Calu3 (cell line): ENCODE measurements around the gene BTBD18. TPM values are rescaled to one million over a fixed set of nuclear protein-coding genes. Genes with fewer than 3 reads are reported as not detected.

Experiments
- BruUV-seq: library from RNA; stranded (reverse); fragments of 400-500 nt; replicated peaks from 2 replicates; lab custom pipeline; 2021; lab: Mats Ljungman, UMichigan
- CTCF ChIA-PET: fragments of 300-600 bp; sonication (Branson Sonifier 250); formaldehyde crosslinking; loops from one replicate; lab custom pipeline; 2022; ENCODE audit warnings: antibody characterized with exemption; lab: Charles Lee
- DNase-seq: peaks from one replicate; pipeline ENCODE4 v3.0.0; 2022
- H3K27ac Mint-ChIP-seq: one replicate; pipeline ENCODE4 v1.8.0; 2022; ENCODE audit warnings: mixed read lengths; ENCODE audit not compliant: unreplicated experiment
- H3K27me3 Mint-ChIP-seq: one replicate; pipeline ENCODE4 v1.8.0; 2022; ENCODE audit warnings: mixed read lengths; ENCODE audit not compliant: unreplicated experiment
- H3K36me3 Mint-ChIP-seq: one replicate; pipeline ENCODE4 v1.8.0; 2022; ENCODE audit warnings: mild to moderate bottlenecking, moderate library complexity, mixed read lengths; ENCODE audit not compliant: insufficient read depth, unreplicated experiment
- H3K4me1 Mint-ChIP-seq: one replicate; pipeline ENCODE4 v1.8.0; 2022; ENCODE audit warnings: mild to moderate bottlenecking, low read depth, mixed read lengths; ENCODE audit not compliant: unreplicated experiment
- H3K4me3 Mint-ChIP-seq: one replicate; pipeline ENCODE4 v1.8.0; 2022; ENCODE audit warnings: mild to moderate bottlenecking, low read depth, moderate library complexity, mixed read lengths; ENCODE audit not compliant: unreplicated experiment
- H3K9me3 Mint-ChIP-seq: one replicate; pipeline ENCODE4 v1.8.0; 2022; ENCODE audit warnings: low read depth, mixed read lengths; ENCODE audit not compliant: unreplicated experiment
- intact Hi-C: fragments of 100-400 bp; cut with micrococcal nuclease; formaldehyde crosslinking; loops from one replicate; pipeline ENCODE4 v1.10.0; 2022; ENCODE audit not compliant: unreplicated experiment
- total RNA-seq: library from RNA; stranded (reverse); gene quantifications from 2 replicates; pipeline ENCODE4 v1.2.3, GENCODE V29; 2022
- TF ChIP-seq, protein P1 (sequence below): fragments of 200-600 bp; IDR thresholded peaks from one replicate; pipeline ENCODE4 v1.8.0; 2022; ENCODE audit warnings: antibody characterized with exemption; ENCODE audit not compliant: unreplicated experiment

BTBD18 gene
- total RNA-seq, 1 experiment from 2014 or later: not detected

DNA sequence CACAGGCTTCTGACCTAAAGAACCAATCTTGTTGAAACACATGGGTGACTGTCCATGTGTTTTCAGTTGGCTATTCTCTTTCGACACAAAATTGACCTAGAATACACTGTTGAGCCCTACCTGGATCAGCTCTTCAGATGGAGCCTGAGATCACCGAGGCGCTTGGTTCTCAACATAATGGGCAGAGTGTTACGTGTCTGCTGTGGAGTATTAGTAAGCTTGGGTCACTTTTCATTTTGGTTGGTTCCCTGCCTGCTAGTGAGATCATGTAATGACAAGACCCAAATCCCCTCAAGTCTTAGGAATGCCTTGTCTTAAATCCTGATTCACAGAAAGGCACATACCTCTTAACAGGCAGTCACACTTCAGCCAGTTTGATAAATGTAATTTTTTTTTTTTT, 48.3 kb downstream of the BTBD18 start:
- no peaks in the 10 kb centered on the region for H3K4me1 Mint-ChIP-seq
- CTCF ChIA-PET: interaction anchor here (0.7 kb wide), 1 partner anchor 28 kb away, joined by 3 read pairs; no protein-coding TSS in a partner anchor
- TF ChIP-seq, protein P1, sequence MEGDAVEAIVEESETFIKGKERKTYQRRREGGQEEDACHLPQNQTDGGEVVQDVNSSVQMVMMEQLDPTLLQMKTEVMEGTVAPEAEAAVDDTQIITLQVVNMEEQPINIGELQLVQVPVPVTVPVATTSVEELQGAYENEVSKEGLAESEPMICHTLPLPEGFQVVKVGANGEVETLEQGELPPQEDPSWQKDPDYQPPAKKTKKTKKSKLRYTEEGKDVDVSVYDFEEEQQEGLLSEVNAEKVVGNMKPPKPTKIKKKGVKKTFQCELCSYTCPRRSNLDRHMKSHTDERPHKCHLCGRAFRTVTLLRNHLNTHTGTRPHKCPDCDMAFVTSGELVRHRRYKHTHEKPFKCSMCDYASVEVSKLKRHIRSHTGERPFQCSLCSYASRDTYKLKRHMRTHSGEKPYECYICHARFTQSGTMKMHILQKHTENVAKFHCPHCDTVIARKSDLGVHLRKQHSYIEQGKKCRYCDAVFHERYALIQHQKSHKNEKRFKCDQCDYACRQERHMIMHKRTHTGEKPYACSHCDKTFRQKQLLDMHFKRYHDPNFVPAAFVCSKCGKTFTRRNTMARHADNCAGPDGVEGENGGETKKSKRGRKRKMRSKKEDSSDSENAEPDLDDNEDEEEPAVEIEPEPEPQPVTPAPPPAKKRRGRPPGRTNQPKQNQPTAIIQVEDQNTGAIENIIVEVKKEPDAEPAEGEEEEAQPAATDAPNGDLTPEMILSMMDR: no peak
- H3K27ac Mint-ChIP-seq: no peak overlapping the region
- H3K4me3 Mint-ChIP-seq: no peak overlapping the region
- H3K9me3 Mint-ChIP-seq: no peaks in the 10 kb centered on the region
- intact Hi-C loops: no loop called here
- DNase-seq: no peak
- no peaks in the 10 kb centered on the region for H3K27me3 Mint-ChIP-seq
- peaks cover 61% of the 10 kb centered on the region for H3K36me3 Mint-ChIP-seq
- BruUV-seq: no TSS peak

DNA sequence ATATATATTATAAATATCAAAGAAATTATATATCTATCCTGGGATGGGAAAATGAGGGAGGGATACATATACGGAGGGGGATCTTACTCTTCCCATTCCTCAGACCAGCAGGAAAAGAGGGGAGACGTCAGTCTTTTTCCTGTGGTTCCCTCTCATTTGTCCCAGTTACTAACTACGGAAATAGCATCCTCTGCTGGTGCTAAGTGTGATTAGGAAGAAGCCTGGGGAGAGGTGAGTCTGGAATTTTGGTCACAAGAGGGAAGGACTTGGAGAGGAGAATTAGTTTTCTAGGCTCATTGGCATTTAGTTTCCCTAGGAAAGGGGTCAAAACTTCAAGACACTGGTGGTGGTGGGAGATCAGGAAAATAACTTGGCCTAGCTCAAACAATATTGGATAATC, 51.2 kb downstream of the BTBD18 start:
- Mint-ChIP-seq H3K27me3 (no peaks in the 10 kb centered on the region), H3K9me3 (no peaks in the 10 kb centered on the region), H3K36me3 (peaks cover 77% of the 10 kb centered on the region), H3K4me1 (no peaks in the 10 kb centered on the region), H3K4me3 (no peak overlapping the region), H3K27ac (no peak overlapping the region)
- TF ChIP-seq, protein P1: no peak
- BruUV-seq: no TSS peak
- intact Hi-C loops: no loop called here
- CTCF ChIA-PET: no interaction called here
- no peak for DNase-seq

DNA sequence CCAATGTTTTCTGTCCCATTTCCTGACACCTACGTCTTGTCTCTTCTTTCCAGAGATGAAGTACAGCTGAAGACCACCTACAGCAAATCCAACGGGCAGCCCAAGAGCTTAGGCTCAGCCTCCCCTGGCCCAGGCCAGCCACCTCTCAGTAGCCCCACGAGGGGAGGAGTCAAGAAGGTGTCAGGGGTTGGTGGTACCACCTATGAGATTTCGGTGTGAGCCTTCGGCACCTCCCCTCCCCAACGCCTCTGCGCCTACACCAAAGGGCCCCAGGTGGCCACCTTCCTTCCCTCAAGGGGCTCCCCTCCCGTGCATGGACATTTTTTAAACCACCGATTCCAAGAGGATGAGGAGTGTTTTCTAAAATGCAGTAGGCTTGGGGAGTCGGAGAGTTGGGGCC, 51.8 kb downstream of the BTBD18 start:
- peaks cover 77% of the 10 kb centered on the region for H3K36me3 Mint-ChIP-seq
- no peaks in the 10 kb centered on the region for H3K27me3 Mint-ChIP-seq
- no TSS peak for BruUV-seq
- intact Hi-C loops: no loop called here
- H3K4me3 Mint-ChIP-seq: no peak overlapping the region
- no peak for DNase-seq
- TF ChIP-seq, protein P1: no peak
- H3K9me3 Mint-ChIP-seq: no peaks in the 10 kb centered on the region
- no peak overlapping the region for H3K27ac Mint-ChIP-seq
- H3K4me1 Mint-ChIP-seq: no peaks in the 10 kb centered on the region
- CTCF ChIA-PET: no interaction called here

- CTCF ChIA-PET: no interaction called here
- H3K4me1 Mint-ChIP-seq: no peaks in the 10 kb centered on the region
- no peaks in the 10 kb centered on the region for H3K9me3 Mint-ChIP-seq
- no peak overlapping the region for H3K27ac Mint-ChIP-seq
- no peak for DNase-seq
- TF ChIP-seq, protein P1: no peak
- peaks cover 69% of the 10 kb centered on the region for H3K36me3 Mint-ChIP-seq
- no peaks in the 10 kb centered on the region for H3K27me3 Mint-ChIP-seq
- intact Hi-C loops: no loop called here
- H3K4me3 Mint-ChIP-seq: no peak overlapping the region
- no TSS peak for BruUV-seq
Measured at GRCh38 chr11:57698843-57699365, 52.7 kb downstream of the BTBD18 start.

Other genes starting within 250 kb of the BTBD18 start
- gene SLC43A1, start 236.1 kb downstream of the BTBD18 start, total RNA-seq: 9.5 and 12.5 TPM in 2 replicates
- 68.5 and 73.5 TPM in 2 replicates for gene TIMM10, start 221.1 kb downstream of the BTBD18 start, total RNA-seq
- gene SMTNL1, start 214.2 kb downstream of the BTBD18 start, total RNA-seq: not detected in 2 replicates
- gene UBE2L6, start 184.1 kb downstream of the BTBD18 start, total RNA-seq: 80.8 and 170 TPM in 2 replicates
- gene SERPING1, start 154.1 kb downstream of the BTBD18 start, total RNA-seq: 61.8 and 112 TPM in 2 replicates
- gene YPEL4, start 101.9 kb downstream of the BTBD18 start, total RNA-seq: 0.28 TPM in 1 of 2 replicates, not detected in the other
- 15.2 and 18.6 TPM in 2 replicates for gene CLP1, start 94.1 kb downstream of the BTBD18 start, total RNA-seq
- gene ZDHHC5, start 83.7 kb downstream of the BTBD18 start, total RNA-seq: 85.9 and 95.3 TPM in 2 replicates
- 21.2 and 24.4 TPM in 2 replicates for gene MED19, start 39.6 kb downstream of the BTBD18 start, total RNA-seq
- gene TMX2, start 39.2 kb downstream of the BTBD18 start, total RNA-seq: 146 and 152 TPM in 2 replicates
- gene SELENOH, start 10.3 kb downstream of the BTBD18 start, total RNA-seq: 124 and 131 TPM in 2 replicates
- 318 and 323 TPM in 2 replicates for gene CTNND1, start 10.0 kb upstream of the BTBD18 start, total RNA-seq